ENCODE data around the gene MMP14. TPM values are rescaled to one million over a fixed set of nuclear protein-coding genes. Genes with fewer than 3 reads are reported as not detected.
A peak's percentile ranks its signal among the peaks of the same experiment; 100 is the strongest.
"Not testable (repeated sequence)": the region's sequence is repeated elsewhere in the genome, so short reads cannot be mapped to it uniquely, and the experiment has no call there.

Gene MMP14
- total and polyA plus RNA-seq, 2 experiments from 2014 or later = 21.4 to 160 TPM

DNA sequence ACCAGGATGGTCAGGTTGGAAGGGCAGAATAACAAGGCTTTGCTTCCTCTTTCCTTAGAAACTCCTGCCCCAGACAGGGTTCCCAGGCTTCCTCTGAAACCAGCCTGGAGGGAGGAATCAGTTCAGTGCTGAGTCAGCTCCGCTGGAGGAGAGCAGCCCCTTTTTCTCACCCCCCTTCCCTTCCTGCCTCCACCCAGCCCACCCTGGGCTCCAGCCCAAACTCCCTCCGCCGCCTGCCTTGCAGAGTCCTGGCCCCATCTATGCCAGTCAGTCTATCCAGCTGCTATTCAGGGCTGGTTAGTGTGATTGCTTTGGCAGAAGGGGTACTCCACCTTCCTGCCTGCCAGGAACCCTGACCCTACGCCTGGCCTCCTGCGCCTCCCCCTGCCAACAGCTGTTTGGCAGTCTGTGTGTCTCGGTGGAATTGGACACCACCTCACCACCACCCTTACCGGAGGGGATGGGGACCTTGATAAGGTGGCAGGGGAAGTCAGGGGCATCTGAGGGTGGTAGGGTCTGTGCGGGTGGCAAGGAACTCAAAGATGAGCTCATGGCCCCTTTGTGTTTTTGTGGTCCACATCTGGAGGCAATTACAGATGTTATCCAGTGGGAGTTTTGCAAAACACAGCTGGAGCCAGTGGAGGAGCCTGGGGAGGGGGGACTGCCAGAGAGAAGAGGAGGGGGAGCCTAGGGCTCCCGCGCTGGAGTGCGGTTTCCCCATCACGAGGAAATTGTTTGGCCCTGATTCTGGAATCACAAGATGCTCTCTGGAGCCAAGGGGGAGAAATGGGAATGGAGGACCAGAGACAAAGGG is 12.2 kb downstream of the MMP14 start:
- H3K9me2 ChIP-seq (replicated peaks; ENCODE audit: insufficient read depth) = no peaks in the 10 kb centered on the region
- no peaks in the 10 kb centered on the region for H3K9me3 ChIP-seq (ENCODE audit: low read depth)
- H4K20me1 ChIP-seq (ENCODE audit: insufficient read depth, poor library complexity, severe bottlenecking) = no peaks in the 10 kb centered on the region
- H3K27ac ChIP-seq = peak overlapping the region; percentile 99
- no peak overlapping the region for H3K4me3 ChIP-seq
- no peaks in the 10 kb centered on the region for H3K79me2 ChIP-seq
- no peaks in the 10 kb centered on the region for H3K27me3 ChIP-seq
- H3K4me2 ChIP-seq = peak overlapping the region; percentile 67
- 58% methylated on average over 12 of the region's 12 CpGs for WGBS (ENCODE audit: low lambda C conversion rate, missing lambda C conversion rate)
- H2AFZ ChIP-seq = no peak overlapping the region
- H3K4me1 ChIP-seq (ENCODE audit: insufficient read depth) = peaks cover 50% of the 10 kb centered on the region
- TF ChIP-seq EZH2phosphoT487 (IDR thresholded peaks at IDR 0.05; ENCODE audit: low read depth, severe bottlenecking, unreplicated experiment) (no peak), CTCF (IDR thresholded peaks at IDR 0.05; ENCODE audit: poor library complexity) (no peak), EZH2 (IDR thresholded peaks at IDR 0.05; ENCODE audit: borderline replicate concordance) (no peak)
- no peaks in the 10 kb centered on the region for H3K36me3 ChIP-seq (replicated peaks; ENCODE audit: insufficient read depth, low read depth)
- DNase-seq (ENCODE audit: low spot score) = peak; percentile 87

DNA sequence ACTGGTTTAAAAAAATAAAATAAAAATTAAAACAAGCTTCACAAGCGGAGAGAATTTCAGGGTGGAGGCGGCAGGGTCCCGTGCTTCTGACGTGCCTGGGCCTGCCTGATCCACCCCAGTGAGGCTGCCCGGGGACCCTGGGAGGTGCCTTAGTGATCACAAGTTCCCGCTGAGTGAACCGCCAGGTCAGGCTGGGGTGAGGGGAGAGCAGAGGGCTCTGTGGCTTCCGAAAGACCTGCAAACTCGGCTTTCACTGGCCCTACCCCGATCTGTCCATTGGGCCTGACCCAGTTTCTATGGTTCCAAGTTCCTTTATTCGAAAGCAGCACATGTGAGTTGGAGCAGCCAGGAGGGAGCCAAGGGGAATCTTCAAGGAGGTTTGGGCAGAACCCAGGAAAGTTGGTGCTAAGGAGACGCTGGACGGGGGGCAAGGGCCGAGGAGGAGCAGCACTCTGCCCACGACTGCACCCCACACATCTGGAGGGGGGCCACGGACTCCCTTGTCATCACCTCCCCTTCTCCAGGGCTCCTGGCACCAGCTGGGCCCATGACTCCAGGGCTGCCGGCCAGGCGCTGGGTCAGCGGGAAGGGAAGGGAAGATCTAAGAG is 12.9 kb downstream of the MMP14 start:
- H3K27me3 ChIP-seq = no peaks in the 10 kb centered on the region
- H3K4me3 ChIP-seq = no peak overlapping the region
- TF ChIP-seq EZH2phosphoT487 (IDR thresholded peaks at IDR 0.05; ENCODE audit: low read depth, severe bottlenecking, unreplicated experiment) (no peak), EZH2 (IDR thresholded peaks at IDR 0.05; ENCODE audit: borderline replicate concordance) (no peak), CTCF (IDR thresholded peaks at IDR 0.05; ENCODE audit: poor library complexity) (no peak)
- DNase-seq (ENCODE audit: low spot score) = no peak
- no peaks in the 10 kb centered on the region for H4K20me1 ChIP-seq (ENCODE audit: insufficient read depth, poor library complexity, severe bottlenecking)
- peak overlapping the region; percentile 96 for H3K27ac ChIP-seq
- H3K79me2 ChIP-seq = no peaks in the 10 kb centered on the region
- peak overlapping the region; percentile 34 for H3K4me2 ChIP-seq
- WGBS (ENCODE audit: low lambda C conversion rate, missing lambda C conversion rate) = 60% methylated on average over 19 of the region's 19 CpGs
- peaks cover 50% of the 10 kb centered on the region for H3K4me1 ChIP-seq (ENCODE audit: insufficient read depth)
- no peaks in the 10 kb centered on the region for H3K36me3 ChIP-seq (replicated peaks; ENCODE audit: insufficient read depth, low read depth)
- H3K9me2 ChIP-seq (replicated peaks; ENCODE audit: insufficient read depth) = no peaks in the 10 kb centered on the region
- no peak overlapping the region for H2AFZ ChIP-seq
- no peaks in the 10 kb centered on the region for H3K9me3 ChIP-seq (ENCODE audit: low read depth)

DNA sequence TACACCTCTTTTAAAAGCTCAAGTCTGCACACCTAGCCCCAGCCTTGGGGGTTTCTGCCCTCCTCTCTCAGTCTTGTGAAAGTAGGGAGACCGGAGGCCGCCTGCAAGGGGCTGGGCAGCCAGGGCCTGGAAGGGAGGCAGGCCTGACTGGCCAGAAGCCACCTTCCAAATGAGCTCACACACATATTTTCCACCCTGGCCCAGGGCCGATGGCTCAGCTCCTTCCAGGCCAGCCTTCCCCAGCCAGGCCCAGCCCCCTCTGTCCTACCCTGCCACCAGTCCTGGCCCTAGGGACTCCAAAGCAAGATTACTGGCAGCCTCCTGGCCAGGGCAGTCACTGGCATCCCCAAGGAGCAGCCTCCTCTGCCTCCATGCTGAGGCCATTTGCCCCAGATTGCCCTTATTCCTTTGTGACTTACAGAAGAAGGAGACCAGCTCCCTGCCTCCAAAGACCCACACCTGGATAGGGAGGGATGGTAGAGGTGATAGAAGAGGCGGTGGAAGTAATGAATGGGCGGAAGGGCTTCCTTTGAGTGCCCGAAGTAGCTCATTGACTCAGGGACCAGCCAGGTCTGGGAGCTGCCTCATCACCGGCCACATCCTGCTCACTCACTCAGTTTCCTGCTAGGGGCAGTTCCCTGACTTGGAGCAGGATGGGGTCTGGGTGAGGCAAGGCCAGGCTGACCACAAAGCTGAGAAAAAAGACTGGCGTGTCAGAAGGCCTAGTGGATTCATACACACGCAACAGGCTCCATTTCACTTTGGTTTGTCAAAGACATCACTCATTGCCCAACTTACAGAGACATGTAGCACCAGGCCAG is 14.8 kb downstream of the MMP14 start:
- DNase-seq (ENCODE audit: low spot score) = peak; percentile 72
- WGBS (ENCODE audit: low lambda C conversion rate, missing lambda C conversion rate) = 81% methylated on average over 9 of the region's 9 CpGs
- H2AFZ ChIP-seq = no peak overlapping the region
- H3K4me3 ChIP-seq = no peak overlapping the region
- no peaks in the 10 kb centered on the region for H3K9me2 ChIP-seq (replicated peaks; ENCODE audit: insufficient read depth)
- no peaks in the 10 kb centered on the region for H3K36me3 ChIP-seq (replicated peaks; ENCODE audit: insufficient read depth, low read depth)
- no peak overlapping the region for H3K4me2 ChIP-seq
- H3K9me3 ChIP-seq (ENCODE audit: low read depth) = no peaks in the 10 kb centered on the region
- peaks cover 47% of the 10 kb centered on the region for H3K4me1 ChIP-seq (ENCODE audit: insufficient read depth)
- no peaks in the 10 kb centered on the region for H3K27me3 ChIP-seq
- TF ChIP-seq EZH2 (IDR thresholded peaks at IDR 0.05; ENCODE audit: borderline replicate concordance) = no peak
- no peak for TF ChIP-seq EZH2phosphoT487 (IDR thresholded peaks at IDR 0.05; ENCODE audit: low read depth, severe bottlenecking, unreplicated experiment)
- no peak for TF ChIP-seq CTCF (IDR thresholded peaks at IDR 0.05; ENCODE audit: poor library complexity)
- H3K27ac ChIP-seq = peak overlapping the region; percentile 93
- no peaks in the 10 kb centered on the region for H4K20me1 ChIP-seq (ENCODE audit: insufficient read depth, poor library complexity, severe bottlenecking)
- H3K79me2 ChIP-seq = no peaks in the 10 kb centered on the region

DNA sequence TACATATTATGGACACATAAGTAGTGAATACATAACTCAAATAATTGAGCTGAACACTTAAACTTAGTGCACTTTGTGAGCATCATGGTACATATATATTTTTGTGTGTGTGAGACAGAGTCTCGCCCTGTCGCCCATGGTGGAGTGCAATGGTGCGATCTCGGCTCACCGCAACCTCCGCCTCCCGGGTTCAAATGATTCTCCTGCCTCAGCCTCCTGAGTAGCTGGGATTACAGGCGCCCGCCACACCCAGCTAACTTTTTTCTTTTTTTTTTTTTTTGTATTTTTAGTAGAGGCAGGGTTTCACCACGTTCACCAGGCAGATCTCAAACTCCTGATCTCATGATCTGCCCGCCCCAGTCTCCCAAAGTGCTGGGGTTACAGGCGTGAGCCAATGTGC is 15.8 kb downstream of the MMP14 start:
- H3K9me2 ChIP-seq (replicated peaks; ENCODE audit: insufficient read depth); H3K36me3 ChIP-seq (replicated peaks; ENCODE audit: insufficient read depth, low read depth); H3K4me3 ChIP-seq; H3K9me3 ChIP-seq (ENCODE audit: low read depth); H3K27me3 ChIP-seq; H3K4me2 ChIP-seq; DNase-seq (ENCODE audit: low spot score); H4K20me1 ChIP-seq (ENCODE audit: insufficient read depth, poor library complexity, severe bottlenecking); H3K79me2 ChIP-seq; H2AFZ ChIP-seq: not testable (repeated sequence)
- H3K27ac ChIP-seq = peak overlapping the region; percentile 93
- H3K4me1 ChIP-seq (ENCODE audit: insufficient read depth) = peaks cover 37% of the 10 kb centered on the region
- WGBS (ENCODE audit: low lambda C conversion rate, missing lambda C conversion rate) = 88% methylated on average over 12 of the region's 12 CpGs

Data from hepatocyte (in vitro differentiated cells).